Dermis blood vessel endothelial cell (primary cell): ENCODE results near the gene NDE1. TPM values are rescaled to one million over a fixed set of nuclear protein-coding genes. Genes with fewer than 3 reads are reported as not detected.
A peak's percentile ranks its signal among the peaks of the same experiment; 100 is the strongest.
"Not testable (repeated sequence)": the region's sequence is repeated elsewhere in the genome, so short reads cannot be mapped to it uniquely, and the experiment has no call there.

Experiments
- DNase-seq: peaks from one replicate; pipeline ENCODE4 v3.0.0; 2010
- total RNA-seq: library from RNA; depleted of rRNA; stranded (reverse); fragments of >200 nt; gene quantifications from 2 replicates; pipeline ENCODE4 v1.2.3, GENCODE V29; 2014

NDE1 gene
- total RNA-seq, 1 donor from 2014 or later = 44.4 TPM

DNA sequence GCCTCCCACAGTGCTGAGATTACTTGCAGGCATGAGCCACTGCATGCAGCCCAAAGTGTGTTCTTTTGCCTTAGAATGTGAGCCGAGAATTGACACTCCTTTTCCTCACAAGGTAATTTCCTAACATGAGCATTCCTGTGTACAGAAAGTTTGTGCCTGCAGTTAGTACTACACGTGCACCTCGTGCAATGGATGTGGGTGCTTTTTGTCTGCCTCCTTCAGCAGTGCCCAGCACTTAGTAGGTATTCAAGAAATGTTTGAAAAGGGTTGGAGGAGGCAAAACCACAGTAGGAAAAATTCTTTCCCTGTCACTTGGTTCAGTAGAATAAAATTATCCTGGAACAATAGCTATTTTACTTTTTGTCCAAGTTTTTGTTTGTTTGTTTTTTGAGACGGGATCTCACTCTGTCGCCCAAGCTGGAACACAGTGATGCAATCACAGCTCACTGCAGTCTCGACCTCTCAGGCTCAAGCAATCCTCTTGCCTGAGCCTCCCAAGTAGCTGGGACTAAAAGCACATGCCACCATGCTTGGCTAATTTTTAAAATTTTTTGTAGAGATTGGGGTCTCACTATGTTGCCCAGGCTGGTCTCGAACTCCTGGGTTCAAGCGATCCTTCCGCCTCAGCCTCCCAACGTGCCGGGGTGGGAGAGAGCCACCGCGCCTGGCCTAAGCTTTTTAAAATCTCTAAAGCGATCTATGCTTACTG lies 2.4 kb downstream of the NDE1 start:
- DNase-seq = no peak

DNA sequence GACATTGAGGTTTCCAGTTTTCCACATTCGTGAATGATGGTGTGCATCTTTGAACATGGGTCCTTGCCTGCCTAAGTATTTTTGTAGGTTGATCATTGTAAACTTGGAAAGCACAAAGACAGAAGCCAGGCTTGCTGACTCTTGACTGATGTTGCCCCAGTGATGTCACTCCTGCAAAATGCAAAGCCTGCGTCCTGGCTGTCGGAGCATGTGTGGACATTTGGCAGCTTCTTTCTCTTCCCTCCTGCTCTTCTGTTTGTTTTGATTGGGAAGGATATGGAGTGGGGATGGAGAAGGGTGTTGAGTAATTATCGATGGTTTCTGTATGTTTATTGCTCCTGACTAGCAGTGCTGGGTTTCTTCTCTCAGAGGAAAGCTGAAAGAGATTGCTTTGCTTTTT lies 3.2 kb downstream of the NDE1 start:
- DNase-seq = peak; percentile 47

DNA sequence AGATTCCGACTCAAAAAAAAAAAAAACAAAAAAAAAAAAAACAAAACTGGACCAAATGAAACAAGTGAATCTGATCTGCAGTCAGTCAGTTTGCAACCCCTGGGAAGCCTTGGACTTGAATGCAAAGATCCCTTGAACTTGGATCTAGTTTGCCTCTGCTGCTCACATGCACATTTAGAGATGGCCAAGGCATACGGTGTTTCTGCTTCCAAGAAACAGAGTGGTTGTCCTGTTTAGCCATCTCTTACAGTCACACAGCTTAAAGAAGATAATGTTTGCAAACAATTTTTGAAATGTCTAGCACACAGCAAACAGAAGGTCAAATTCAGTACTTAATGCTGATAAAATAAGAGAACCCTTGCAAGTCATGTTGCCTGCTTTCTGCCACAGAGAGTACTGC lies 4.5 kb downstream of the NDE1 start:
- DNase-seq = no peak

DNA sequence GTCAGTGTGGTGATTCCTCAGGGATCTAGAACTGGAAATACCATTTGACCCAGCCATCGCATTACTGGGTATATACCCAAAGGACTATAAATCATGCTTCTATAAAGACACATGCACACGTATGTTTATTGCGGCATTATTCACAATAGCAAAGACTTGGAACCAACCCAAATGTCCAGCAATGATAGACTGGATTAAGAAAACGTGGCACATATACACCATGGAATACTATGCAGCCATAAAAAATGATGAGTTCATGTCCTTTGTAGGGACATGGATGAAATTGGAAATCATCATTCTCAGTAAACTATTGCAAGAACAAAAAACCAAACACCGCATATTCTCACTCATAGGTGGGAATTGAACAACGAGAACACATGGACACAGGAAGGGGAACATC lies 5.5 kb downstream of the NDE1 start:
- not testable (repeated sequence) for DNase-seq

DNA sequence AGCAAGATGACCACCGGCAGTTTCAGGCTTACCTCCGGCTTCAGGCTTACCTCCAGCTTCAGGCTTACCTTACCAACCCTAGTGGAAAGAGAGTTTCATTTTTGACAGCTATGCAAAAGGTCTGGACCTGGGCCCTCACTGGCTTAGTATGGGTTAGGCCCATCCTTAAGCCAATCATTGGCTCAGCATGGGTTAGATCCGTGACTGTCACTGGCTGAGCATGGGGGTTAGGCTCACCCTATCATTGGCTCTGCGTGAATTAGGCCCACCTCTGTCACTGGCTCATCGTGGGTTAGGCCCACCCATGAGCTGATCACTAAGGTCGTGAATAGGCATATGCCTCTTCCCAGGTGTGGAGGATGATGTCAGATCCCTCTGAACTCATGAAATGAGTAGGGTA lies 8.1 kb downstream of the NDE1 start:
- DNase-seq = no peak

DNA sequence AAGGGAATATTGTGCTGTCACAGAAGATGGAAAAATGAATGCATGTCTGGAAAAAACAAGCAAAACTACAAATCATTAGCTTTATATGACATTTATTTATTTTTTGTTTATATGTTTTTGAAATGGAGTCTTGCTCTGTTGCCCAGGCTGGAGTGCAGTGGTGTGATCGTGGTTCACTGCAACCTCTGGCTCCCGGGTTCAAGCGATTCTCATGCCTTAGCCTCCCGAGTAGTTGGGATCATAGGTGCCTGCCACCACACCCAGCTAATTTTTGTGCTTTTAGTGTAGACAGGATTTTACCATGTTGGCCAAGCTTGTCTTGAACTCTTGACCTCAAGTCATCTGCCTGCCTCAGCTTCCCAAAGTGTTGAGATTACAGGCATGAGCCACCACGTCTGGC lies 8.5 kb downstream of the NDE1 start:
- no peak for DNase-seq

DNA sequence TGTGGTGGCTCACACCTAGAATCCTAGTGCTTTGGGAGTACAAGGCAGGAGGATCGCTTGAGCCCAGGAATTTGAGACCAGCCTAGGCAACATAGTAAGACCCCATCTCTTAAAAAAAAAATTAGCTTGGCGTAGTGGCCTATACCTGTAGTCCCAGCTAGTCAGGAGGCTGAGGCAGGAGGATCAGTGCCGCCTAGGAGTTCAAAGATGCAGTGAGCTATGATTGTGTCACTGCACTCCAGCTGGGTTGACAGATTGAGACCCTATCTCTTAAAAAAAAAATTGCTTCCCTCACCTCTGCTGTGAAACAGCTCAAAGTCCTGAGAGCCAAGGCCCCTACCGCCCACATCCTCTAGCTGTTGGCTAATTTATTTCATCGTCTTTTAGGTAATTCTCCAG lies 10.2 kb downstream of the NDE1 start:
- no peak for DNase-seq

DNA sequence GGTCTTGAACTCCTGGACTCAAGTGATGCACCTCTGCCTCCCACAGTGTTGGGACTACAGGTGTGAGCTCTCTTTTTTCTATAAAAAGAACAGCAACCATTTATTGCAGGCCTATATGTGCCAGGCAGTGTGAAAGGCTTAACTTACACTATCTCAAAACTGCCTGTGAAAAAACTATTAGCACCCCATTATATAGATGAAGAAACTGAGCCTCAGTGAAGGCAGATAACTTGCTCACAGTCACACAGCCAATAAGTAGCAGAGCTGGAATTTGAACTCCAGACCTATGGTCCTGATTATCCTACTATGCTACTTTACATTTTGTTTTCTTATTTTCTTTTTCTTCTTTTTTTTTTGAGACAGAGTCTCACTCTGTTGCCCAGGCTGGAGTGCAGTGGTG lies 15.1 kb downstream of the NDE1 start:
- DNase-seq = no peak

DNA sequence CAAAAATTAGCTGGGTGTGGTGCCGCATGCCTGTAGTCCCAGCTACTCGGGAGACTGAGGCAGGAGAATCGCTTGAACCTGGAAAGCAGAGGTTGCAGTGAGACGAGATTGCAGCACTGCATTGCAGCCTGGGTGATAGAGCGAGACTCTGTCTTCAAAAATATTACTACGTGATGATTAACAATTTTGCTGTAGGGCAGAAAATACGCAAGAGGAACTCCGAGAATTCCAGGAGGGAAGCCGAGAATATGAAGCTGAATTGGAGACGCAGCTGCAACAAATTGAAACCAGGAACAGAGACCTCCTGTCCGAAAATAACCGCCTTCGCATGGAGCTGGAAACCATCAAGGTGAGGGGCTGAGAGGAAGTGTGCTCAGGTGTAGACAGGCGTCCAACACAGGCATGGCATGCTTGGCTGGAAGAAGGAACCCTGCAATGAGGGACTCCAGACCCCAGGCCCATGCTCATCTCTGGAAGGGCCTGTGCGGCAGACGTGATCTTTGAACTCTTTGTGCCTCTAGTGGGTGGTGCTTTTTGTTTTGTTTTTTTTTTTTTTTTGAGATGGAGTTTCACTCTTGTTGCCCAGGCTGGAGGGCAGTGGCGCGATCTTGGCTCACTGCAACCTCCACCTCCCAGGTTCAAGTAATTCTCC lies 17.2 kb downstream of the NDE1 start:
- DNase-seq = no peak

DNA sequence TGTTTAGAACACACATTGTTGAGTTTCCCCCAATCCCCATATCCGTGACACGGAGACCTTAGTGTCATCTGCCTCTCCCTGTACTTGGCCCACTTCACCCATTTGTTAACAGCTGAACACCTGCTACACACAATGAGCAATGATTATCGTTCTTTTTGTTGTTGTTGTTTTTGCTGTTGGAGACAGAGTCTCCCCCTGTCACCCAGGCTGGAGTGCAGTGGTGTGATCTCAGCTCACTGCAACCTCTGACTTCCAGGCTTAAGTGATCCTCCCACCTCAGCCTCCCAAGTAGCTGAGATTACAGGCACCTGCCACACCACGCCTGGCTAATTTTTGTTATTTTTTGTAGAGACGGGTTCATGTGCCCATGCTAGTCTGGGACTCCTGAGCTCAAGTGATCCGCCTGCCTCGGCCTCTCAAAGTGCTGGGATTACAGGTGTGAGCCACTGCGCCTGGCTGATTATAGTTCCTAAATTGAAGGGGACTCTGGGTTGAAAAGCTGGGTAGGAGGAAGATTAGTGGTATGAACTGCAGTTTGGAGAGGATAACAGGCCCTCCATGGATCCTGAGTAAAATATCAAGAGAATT lies 21.6 kb downstream of the NDE1 start:
- DNase-seq = no peak

DNA sequence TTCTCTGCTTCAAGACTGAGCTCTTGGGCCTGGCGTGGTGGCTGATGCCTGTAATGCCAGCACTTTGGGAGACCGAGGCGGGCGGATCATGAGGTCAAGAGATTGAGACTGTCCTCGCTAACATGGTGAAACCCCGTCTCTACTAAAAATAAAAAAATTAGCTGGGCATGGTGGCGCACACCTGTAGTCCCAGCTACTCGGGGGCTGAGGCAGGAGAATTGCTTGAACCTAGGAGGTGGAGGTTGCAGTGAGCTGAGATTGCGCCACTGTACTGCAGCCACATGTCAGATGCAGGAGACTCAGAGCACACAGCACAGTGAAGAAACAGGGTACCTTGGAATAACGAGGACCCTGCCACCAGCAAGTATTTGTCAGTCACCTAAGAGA lies 22.1 kb downstream of the NDE1 start:
- not testable (repeated sequence) for DNase-seq

DNA sequence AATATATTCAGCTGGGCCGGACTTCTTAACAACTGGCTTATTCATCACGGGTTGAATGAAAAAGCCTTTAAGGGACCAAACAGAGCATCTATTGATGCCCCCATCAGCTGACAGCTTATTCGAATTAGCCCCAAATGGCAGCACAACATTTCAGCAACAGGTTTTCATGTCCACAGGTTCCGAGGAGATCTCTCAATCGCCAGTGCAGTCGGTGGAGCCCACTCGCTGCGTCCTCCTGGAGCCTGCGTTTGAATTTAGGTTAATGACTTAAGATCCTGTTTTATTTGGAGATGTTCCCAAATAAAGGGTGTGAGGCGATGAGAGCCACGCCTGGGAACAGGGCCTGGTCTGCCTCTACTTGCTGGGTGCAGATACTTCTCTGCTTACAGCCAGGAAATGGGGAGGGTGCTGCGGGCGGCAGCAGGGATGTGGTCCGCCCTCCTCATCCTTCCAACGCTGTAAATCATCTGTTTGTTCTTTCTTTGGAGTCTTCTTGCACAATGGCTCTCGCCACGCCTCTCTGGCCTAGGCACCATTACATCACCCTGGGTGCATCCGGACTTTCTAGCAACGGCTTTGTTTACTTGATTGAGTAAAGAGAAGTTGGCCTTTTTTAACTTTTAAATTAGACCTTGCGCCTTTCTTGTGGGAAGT lies 22.6 kb downstream of the NDE1 start:
- peak; percentile 96 for DNase-seq

DNA sequence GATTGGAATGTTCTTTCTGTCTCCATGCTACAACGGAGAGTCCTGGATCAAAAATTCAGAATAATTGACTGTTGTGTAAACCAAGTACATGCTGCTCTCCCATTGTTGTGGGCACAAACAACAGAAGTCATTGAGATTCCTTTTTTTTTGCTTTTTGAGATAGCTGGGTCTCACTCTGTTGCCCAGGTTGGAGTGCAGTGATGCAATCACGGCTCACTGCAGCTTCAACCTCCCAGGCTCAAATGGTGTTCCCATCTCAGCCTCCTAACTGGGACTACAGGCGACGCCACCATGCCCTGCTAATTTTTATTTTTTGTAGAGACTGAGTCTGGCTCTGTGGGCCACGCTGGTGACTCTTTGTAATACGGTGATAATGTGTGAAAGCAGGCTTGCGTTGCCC lies 24.5 kb downstream of the NDE1 start:
- no peak for DNase-seq

DNA sequence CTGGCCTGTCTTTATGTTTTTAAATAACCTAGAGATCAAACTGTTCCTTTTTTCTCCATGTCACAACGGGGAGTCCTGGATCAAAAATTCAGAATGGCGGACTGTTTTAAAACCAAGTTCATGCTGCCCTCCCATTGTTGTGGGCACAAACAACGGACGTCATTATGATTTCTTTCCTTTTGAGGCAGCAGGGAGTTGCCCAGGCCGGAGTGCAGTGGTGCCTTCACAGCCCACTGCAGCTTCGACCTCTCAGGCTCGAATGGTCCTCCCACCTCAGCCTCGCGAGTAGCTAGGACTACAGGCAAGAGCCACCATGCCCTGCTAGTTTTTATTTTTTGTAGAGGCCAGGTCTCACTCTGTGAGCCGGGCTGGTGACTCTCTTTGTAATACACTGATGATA lies 26.5 kb downstream of the NDE1 start:
- no peak for DNase-seq

DNA sequence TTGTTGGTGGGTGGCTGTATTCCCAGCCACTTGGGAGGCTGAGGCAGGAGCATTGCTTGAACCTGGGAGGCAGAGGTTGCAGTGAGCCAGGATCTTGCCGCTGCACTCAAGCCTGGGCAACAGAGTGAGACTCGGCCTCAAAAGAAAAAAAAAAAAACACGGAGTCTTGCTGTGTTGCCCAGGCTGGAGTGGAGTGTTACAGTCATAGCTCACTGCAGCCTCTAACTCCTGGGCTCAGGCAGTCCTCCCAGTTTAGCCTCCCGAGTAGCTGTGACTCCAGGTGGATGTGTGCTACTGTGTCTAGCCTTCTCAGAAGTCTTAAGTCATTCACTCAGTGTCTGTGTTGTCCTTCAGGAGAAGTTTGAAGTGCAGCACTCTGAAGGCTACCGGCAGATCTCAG lies 27.4 kb downstream of the NDE1 start:
- DNase-seq = no peak

DNA sequence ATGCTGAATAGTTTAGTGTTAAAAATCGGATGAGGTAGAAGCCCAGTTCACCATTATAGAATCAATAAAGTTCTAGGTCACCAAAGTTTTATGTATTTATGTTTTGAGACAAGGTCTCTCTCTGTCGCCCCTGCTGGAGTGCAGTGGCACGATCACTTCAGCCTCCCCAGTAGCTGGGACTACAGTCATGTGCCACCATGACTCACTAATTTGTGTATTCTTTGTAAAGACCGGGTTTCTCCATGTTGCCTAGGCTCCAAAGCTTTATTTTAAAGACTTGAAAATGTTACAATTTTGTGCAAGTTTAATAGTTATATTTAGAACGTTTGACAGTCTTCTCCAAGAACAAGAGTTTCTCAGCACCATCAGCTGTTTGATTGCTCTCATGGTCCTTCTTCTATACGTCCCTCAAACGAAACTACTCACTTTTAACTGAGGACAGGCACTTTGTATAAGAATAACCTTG lies 32.1 kb downstream of the NDE1 start:
- DNase-seq = peak; percentile 88

DNA sequence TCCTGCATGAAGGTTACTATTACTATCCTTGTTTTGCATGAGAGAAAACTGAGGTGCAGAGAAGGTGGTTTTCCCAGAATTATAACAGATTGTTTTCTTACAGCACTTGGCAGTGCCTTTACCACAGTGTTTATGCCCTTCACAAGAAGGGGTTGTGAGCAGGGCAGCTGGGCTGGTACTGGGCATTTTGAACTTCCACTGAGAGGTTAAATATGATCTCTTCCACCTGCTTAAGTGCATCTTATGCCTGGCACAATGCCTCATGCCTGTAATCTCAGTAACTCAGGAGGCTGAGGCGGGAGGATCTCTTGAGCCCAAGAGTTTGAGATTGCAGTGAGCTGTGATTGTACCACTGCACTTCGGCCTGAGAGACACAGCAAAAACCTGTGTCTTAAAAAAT lies 36.2 kb downstream of the NDE1 start:
- no peak for DNase-seq

DNA sequence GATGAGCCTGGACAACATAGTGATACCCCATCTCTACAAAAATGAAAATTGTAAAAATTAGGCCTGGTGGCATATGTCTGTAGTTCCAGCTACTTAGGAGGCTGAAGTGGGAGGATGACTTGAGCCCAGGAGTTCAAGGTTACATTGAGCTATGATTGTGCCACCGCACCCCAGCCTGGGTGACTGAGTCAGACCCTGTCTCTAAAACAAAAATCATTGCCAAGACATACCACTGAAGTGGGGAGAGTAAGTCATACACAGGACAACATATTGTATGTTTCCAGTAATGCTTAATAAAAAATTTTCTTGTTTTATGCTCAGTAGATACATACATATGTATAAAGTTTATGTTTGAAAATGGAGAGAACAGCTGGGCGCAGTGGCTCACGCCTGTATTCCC lies 39.2 kb downstream of the NDE1 start:
- no peak for DNase-seq

DNA sequence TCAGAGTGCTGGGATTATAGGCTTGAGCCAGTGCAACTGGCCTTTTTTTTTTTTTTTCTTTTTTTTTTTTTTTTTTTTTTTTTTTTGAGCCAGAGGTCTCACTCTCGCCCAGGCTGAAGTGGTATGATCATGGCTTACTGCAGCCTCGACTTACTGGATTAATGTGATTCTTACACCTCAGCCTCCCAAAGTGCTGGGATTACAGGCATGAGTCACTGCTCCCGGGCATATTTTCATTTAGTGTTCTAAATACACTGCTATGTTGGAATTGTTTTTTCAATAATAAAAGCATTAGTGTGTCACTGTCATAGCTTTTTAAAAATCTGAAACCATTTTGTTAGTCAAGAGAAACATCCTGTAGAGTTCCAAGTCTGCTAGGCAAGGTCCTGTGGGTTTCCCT lies 40.3 kb downstream of the NDE1 start:
- no peak for DNase-seq

DNA sequence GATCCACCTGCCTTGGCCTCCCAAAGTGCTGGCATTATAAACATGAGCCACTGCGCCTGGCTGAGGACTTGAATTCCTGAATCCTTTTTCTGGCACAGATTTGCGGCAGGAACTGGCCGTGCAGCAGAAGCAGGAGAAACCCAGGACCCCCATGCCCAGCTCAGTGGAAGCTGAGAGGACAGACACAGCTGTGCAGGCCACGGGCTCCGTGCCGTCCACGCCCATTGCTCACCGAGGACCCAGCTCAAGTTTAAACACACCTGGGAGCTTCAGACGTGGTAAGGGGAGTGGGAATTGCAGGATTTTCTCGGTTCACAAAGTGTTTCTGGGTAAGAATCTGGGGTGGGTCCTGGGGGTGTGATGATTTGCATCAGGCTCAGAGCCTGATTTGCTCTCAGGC lies 41.0 kb downstream of the NDE1 start:
- DNase-seq = no peak

DNA sequence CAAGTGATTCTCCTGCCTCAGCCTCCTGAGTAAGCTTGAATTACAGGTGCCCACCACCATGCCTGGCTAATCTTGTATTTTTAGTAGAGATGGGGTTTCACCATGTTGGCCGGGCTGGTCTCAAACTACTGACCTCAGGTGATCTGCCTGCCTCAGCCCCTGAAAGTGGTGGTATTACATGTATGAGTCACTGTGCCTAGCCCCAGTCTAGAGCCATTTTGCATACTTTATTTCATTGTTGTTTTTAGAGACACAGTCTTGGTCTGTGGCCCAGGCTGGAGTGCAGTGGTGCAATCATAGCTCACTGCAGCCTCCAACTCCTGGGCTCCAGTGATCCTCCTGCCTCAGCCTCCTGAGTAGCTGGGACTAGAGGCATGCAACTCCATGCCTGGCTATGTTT lies 42.5 kb downstream of the NDE1 start:
- DNase-seq = not testable (repeated sequence)

DNA sequence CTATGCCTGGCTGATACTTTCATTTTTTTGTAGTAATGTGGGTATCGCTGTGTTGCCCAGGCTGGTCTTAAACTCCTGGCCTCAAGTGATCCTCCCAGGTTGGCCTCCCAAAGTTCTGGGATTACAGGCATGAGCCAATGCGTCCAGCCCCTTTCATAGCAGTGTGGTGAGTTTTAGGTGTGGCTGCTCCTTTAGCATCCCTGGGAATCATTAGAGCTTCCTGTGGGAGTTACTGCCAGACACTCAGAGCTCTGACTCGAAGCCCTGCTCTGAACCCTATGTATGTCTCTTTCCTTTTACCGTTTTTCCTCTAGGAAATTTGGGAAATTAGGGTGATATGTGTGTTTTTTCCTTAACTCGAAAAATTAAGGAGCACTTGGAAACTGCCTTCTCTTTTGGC lies 44.5 kb downstream of the NDE1 start:
- DNase-seq = no peak

DNA sequence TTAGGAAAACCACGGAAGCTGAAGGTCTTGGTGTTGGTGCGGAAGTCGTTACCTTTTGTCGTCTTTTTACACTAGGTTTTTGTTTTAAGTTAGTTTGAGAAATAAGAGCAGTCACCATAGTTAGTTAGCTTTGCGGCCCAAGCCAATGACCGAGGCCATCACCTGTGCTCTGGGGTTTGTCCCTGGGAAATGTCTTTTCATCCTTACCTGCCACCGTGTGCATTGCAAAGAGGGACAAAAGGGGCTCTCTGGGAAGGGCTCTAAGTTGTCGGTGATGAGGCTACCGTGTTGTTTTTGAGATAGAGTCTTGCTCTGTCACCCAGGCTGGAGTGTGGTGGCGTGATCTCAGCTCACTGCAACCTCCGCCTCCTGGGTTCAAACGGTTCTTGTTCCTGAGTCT lies 49.8 kb downstream of the NDE1 start:
- DNase-seq = no peak

DNA sequence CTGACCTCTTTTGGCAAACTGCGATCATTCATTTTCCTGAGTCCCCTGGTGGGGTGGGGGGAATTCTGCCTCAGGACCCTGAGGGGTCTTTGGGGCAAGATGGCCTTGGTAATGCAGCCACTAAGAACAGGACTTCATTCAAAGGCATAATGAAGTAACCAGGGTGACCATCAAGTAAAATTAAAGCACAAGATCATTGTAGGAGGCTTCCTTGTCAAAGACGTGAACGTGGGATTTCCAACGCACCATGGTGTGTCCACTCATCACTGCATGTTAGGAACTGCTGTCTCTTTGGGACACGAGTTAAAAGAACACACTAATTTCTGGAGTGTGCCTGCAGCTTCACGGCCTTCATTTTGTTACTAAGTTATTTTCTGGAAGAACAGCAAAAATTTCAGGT lies 51.3 kb downstream of the NDE1 start:
- no peak for DNase-seq
